ENCODE data around the gene PPP2R2B.
A peak's percentile ranks its signal among the peaks of the same experiment; 100 is the strongest.

PPP2R2B gene

GRCh38 chr5:146888351-146888978 is 9.9 kb upstream of the PPP2R2B start:
- DNase-seq (ENCODE audit: low read depth in 2 of 2) = no peak

- no peak for DNase-seq (ENCODE audit: low read depth in 2 of 2)
Observed at GRCh38 chr5:146884066-146884626, 5.6 kb upstream of the PPP2R2B start.

- DNase-seq (ENCODE audit: low read depth in 2 of 2) = no peak
Observed at GRCh38 chr5:146883511-146883910, 5.0 kb upstream of the PPP2R2B start.

GRCh38 chr5:146880966-146881365 is 2.4 kb upstream of the PPP2R2B start:
- no peak for DNase-seq (ENCODE audit: low read depth in 2 of 2)

GRCh38 chr5:146877783-146878475 is 628 bp downstream of the PPP2R2B start:
- peak in 1 of 2 donors; percentile 13 for DNase-seq (ENCODE audit: low read depth in 2 of 2)

GRCh38 chr5:146877178-146877681 is 1.3 kb downstream of the PPP2R2B start:
- peak in 1 of 2 donors; percentile 0 for DNase-seq (ENCODE audit: low read depth in 2 of 2)

GRCh38 chr5:146873186-146873917 is 5.2 kb downstream of the PPP2R2B start:
- DNase-seq (ENCODE audit: low read depth in 2 of 2) = no peak

GRCh38 chr5:146872188-146872587 is 6.4 kb downstream of the PPP2R2B start:
- no peak for DNase-seq (ENCODE audit: low read depth in 2 of 2)

- no peak for DNase-seq (ENCODE audit: low read depth in 2 of 2)
Observed at GRCh38 chr5:146867996-146868708, 10.4 kb downstream of the PPP2R2B start.

GRCh38 chr5:146866263-146866662 is 12.3 kb downstream of the PPP2R2B start:
- no peak for DNase-seq (ENCODE audit: low read depth in 2 of 2)

GRCh38 chr5:146862641-146863040 is 15.9 kb downstream of the PPP2R2B start:
- no peak for DNase-seq (ENCODE audit: low read depth in 2 of 2)

- DNase-seq (ENCODE audit: low read depth in 2 of 2) = no peak
Observed at GRCh38 chr5:146860213-146860893, 18.2 kb downstream of the PPP2R2B start.

GRCh38 chr5:146852089-146852488 is 26.5 kb downstream of the PPP2R2B start:
- DNase-seq (ENCODE audit: low read depth in 2 of 2) = no peak

- DNase-seq (ENCODE audit: low read depth in 2 of 2) = no peak
Observed at GRCh38 chr5:146851133-146851532, 27.4 kb downstream of the PPP2R2B start.

- no peak for DNase-seq (ENCODE audit: low read depth in 2 of 2)
Observed at GRCh38 chr5:146849694-146850303, 28.8 kb downstream of the PPP2R2B start.

GRCh38 chr5:146848133-146848532 is 30.4 kb downstream of the PPP2R2B start:
- no peak for DNase-seq (ENCODE audit: low read depth in 2 of 2)

- no peak for DNase-seq (ENCODE audit: low read depth in 2 of 2)
Observed at GRCh38 chr5:146840016-146840415, 38.5 kb downstream of the PPP2R2B start.

GRCh38 chr5:146836226-146836842 is 42.2 kb downstream of the PPP2R2B start:
- no peak for DNase-seq (ENCODE audit: low read depth in 2 of 2)

- DNase-seq (ENCODE audit: low read depth in 2 of 2) = no peak
Observed at GRCh38 chr5:146832985-146833732, 45.4 kb downstream of the PPP2R2B start.

Measured in stimulated activated CD8-positive, alpha-beta memory T cell treated with anti-CD3 and anti-CD28 coated beads, Interleukin-7, amount 100 ng/mL, for 4 hours (primary cell).